SK-N-SH (cell line): Measurements from ENCODE around the gene GSTT2. TPM values are rescaled to one million over a fixed set of nuclear protein-coding genes. Genes with fewer than 3 reads are reported as not detected.
A peak's percentile ranks its signal among the peaks of the same experiment; 100 is the strongest.

Experiments used
- CTCF ChIA-PET: fragments of 300-600, 350-600 bp; formaldehyde crosslinking; extraction: SDS; loops from one replicate; lab custom pipeline; 2021; lab: Yijun Ruan, JAX
- POLR2A ChIA-PET: fragments of 350-600 bp; sonication (Branson Sonifier 250); formaldehyde crosslinking; extraction: SDS; loops from one replicate; lab custom pipeline; 2020; ENCODE audit warnings: antibody characterized with exemption, inconsistent platforms; lab: Yijun Ruan, JAX
- DNase-seq: peaks from one replicate; pipeline ENCODE4 v3.0.0; 2012
- H2AFZ ChIP-seq: fragments of 200-600 bp; sonication (generic); 2 replicates; pipeline ENCODE4 v1.8.1; 2016; ENCODE audit warnings: antibody characterized with exemption, mild to moderate bottlenecking, low read depth
- H3F3A ChIP-seq: fragments of 200-600 bp; sonication (generic); replicated peaks from 2 replicates; pipeline ENCODE3; 2016; ENCODE audit warnings: antibody characterized with exemption, mild to moderate bottlenecking; ENCODE audit not compliant: insufficient read depth
- H3K27ac ChIP-seq, 2 experiments: fragments of 200-500 bp in 1 of 2; fragments of 200-600 bp in 1 of 2; sonication (Bioruptor generic) in 1 of 2; sonication (generic), shearing (Covaris generic) in 1 of 2; 2 replicates each; pipeline versions ENCODE4 v1.5.1 to v1.6.1; 2014 to 2016; ENCODE audit warnings: low read depth in 2 of 2, inconsistent platforms in 1 of 2, low read length in 1 of 2, mild to moderate bottlenecking in 1 of 2, mixed read lengths in 1 of 2
- H3K27me3 ChIP-seq: fragments of 200-600 bp; sonication (generic), shearing (Covaris generic); 2 replicates; pipeline ENCODE4 v1.6.1; 2016; ENCODE audit warnings: mixed run types; ENCODE audit not compliant: insufficient read depth
- H3K36me3 ChIP-seq, 2 experiments: fragments of 200-500 bp in 1 of 2; fragments of 200-600 bp in 1 of 2; sonication (Bioruptor generic) in 1 of 2; sonication (generic) in 1 of 2; replicated peaks in 1 of 2; 2 replicates each; pipeline versions ENCODE3 to v1.5.1; 2014 to 2016; ENCODE audit warnings: low read length in 1 of 2, mild to moderate bottlenecking in 1 of 2; ENCODE audit not compliant: insufficient read depth in 2 of 2, control insufficient read depth in 1 of 2
- H3K4me1 ChIP-seq, 2 experiments: fragments of 200-500 bp in 1 of 2; fragments of 200-600 bp in 1 of 2; sonication (Bioruptor generic) in 1 of 2; sonication (generic), shearing (Covaris generic) in 1 of 2; 2 replicates each; pipeline versions ENCODE4 v1.5.1 to v1.6.1; 2014 to 2016; ENCODE audit warnings: low read depth in 1 of 2, low read length in 1 of 2, mixed run types in 1 of 2; ENCODE audit not compliant: insufficient read depth in 2 of 2, control insufficient read depth in 1 of 2
- H3K4me2 ChIP-seq: fragments of 200-600 bp; sonication (generic), shearing (Covaris generic); 2 replicates; pipeline ENCODE4 v1.6.1; 2017; ENCODE audit warnings: mixed run types
- H3K4me3 ChIP-seq, 2 experiments: fragments of 200-500 bp in 1 of 2; fragments of 200-600 bp in 1 of 2; sonication (Bioruptor generic) in 1 of 2; sonication (generic), shearing (Covaris generic) in 1 of 2; 2 replicates each; pipeline versions ENCODE4 v1.5.1 to v1.8.1; 2014 to 2016; ENCODE audit warnings: low read depth in 2 of 2, inconsistent platforms in 1 of 2, low read length in 1 of 2, mild to moderate bottlenecking in 1 of 2, mixed read lengths in 1 of 2, moderate library complexity in 1 of 2
- H3K79me2 ChIP-seq: fragments of 200-600 bp; sonication (generic); 2 replicates; pipeline ENCODE4 v1.8.1; 2017; ENCODE audit warnings: mild to moderate bottlenecking; ENCODE audit not compliant: insufficient read depth
- H3K9ac ChIP-seq: fragments of 200-600 bp; sonication (generic); 2 replicates; pipeline ENCODE4 v1.6.1; 2017; ENCODE audit warnings: mixed run types
- H3K9me2 ChIP-seq: fragments of 200-600 bp; sonication (generic); 2 replicates; pipeline ENCODE4 v1.6.1; 2017; ENCODE audit warnings: mixed run types
- H3K9me3 ChIP-seq: fragments of 200-600 bp; sonication (generic); 2 replicates; pipeline ENCODE4 v1.6.1; 2017; ENCODE audit warnings: mixed run types, mild to moderate bottlenecking, moderate library complexity
- H4K20me1 ChIP-seq: fragments of 200-600 bp; sonication (generic); 2 replicates; pipeline ENCODE4 v1.6.1; 2017; ENCODE audit warnings: mild to moderate bottlenecking, mixed run types; ENCODE audit not compliant: insufficient read depth
- FOXM1 ChIP-seq: IDR thresholded peaks from 2 replicates; pipeline ENCODE4 v1.4.0; 2012; ENCODE audit warnings: low read depth, mild to moderate bottlenecking
- GATA2 ChIP-seq: sonication (generic); formaldehyde crosslinking; IDR thresholded peaks from 2 replicates; pipeline ENCODE4 v1.5.0; 2020; ENCODE audit warnings: mild to moderate bottlenecking, missing genetic modification reagents
- MXI1 ChIP-seq: IDR thresholded peaks from 2 replicates; pipeline ENCODE4 v1.6.1; 2012; ENCODE audit warnings: mild to moderate bottlenecking, low read depth, low read length, improper control_type of control experiment
- RCOR1 ChIP-seq: fragments of 150-350 bp; IDR thresholded peaks from 2 replicates; pipeline ENCODE4 v1.6.1; 2017; ENCODE audit warnings: antibody characterized with exemption, low read length
- RFX5 ChIP-seq: IDR thresholded peaks from 2 replicates; pipeline ENCODE4 v1.6.1; 2012; ENCODE audit warnings: mild to moderate bottlenecking, improper control_type of control experiment, low read length
- SMC3 ChIP-seq: IDR thresholded peaks from 2 replicates; pipeline ENCODE4 v1.6.1; 2012; ENCODE audit warnings: low read depth, low read length, improper control_type of control experiment
- TCF12 ChIP-seq: IDR thresholded peaks from 2 replicates; pipeline ENCODE4 v1.4.0; 2012
- WGBS: methylation state at CpG from one replicate; pipeline ENCODE4 v1.1.6; 2017; ENCODE audit warnings: low lambda C conversion rate; 5-methylcytosine and 5-hydroxymethylcytosine counted together
- polyA plus RNA-seq, 3 experiments: library from polyadenylated mRNA; depleted of rRNA; stranded (reverse); fragments of >200 nt; gene quantifications; 2 replicates each; pipeline ENCODE4 v1.2.3, GENCODE V29; 2012
- TF ChIP-seq, protein P1 (sequence below): fragments of 150-350 bp; IDR thresholded peaks from 2 replicates; pipeline ENCODE4 v1.6.1; 2017; ENCODE audit warnings: antibody characterized with exemption, low read length, low read depth, borderline replicate concordance
- TF ChIP-seq, protein P2 (sequence below): fragments of 150-350 bp; IDR thresholded peaks from 2 replicates; pipeline ENCODE4 v1.6.1; 2016; ENCODE audit warnings: mild to moderate bottlenecking, low read depth, low read length
- TF ChIP-seq, protein P3 (sequence below): IDR thresholded peaks from 2 replicates; pipeline ENCODE4 v1.4.0; 2012; ENCODE audit warnings: low read depth, borderline replicate concordance
- TF ChIP-seq, protein P4 (sequence below): IDR thresholded peaks from 2 replicates; pipeline ENCODE4 v1.6.1; 2012; ENCODE audit warnings: mild to moderate bottlenecking, low read depth, low read length, moderate library complexity

The GSTT2 gene
- polyA plus RNA-seq, 1 of the 3 experiments (the other 2 are of a cell fraction) = 3.7 TPM

DNA sequence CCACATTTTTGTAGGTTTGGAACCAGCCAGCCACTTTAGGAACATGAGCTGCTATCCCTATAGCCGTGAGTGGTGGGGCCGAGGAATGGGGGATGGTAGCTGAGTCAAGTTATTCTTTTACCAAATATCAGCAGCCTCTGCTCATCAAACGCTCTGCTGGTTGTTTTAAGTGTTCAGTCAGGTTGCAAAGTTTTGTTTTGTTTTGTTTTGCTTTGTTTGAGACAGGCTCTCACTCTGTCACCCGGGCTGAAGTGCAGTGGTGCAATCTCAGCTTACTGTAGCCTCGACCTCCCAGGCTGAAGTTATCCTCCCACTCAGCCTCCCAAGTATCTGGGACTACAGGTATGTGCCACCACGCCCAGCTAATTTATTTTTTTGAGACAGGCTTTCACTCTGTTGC lies 45.5 kb downstream of the GSTT2 start:
- H3K9me3 ChIP-seq = peaks cover 18% of the 10 kb centered on the region; the same call in 1 of the 2 replicates
- ChIA-PET CTCF (interaction anchor here (0.6 kb wide), 1 partner anchor 850 kb away, joined by 3 read pairs; no protein-coding TSS in a partner anchor), POLR2A (no interaction called here)
- DNase-seq = no peak
- peaks cover 0 to 14% of the 10 kb centered on the region in 2 experiments for H3K36me3 ChIP-seq
- no peak overlapping the region for H2AFZ ChIP-seq
- TF ChIP-seq GATA2 (CRISPR knock-in tag) (no peak), MXI1 (no peak), SMC3 (no peak), FOXM1 (no peak), TCF12 (no peak)
- TF ChIP-seq, protein P1, sequence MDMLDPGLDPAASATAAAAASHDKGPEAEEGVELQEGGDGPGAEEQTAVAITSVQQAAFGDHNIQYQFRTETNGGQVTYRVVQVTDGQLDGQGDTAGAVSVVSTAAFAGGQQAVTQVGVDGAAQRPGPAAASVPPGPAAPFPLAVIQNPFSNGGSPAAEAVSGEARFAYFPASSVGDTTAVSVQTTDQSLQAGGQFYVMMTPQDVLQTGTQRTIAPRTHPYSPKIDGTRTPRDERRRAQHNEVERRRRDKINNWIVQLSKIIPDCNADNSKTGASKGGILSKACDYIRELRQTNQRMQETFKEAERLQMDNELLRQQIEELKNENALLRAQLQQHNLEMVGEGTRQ = no peak
- TF ChIP-seq, protein P2, sequence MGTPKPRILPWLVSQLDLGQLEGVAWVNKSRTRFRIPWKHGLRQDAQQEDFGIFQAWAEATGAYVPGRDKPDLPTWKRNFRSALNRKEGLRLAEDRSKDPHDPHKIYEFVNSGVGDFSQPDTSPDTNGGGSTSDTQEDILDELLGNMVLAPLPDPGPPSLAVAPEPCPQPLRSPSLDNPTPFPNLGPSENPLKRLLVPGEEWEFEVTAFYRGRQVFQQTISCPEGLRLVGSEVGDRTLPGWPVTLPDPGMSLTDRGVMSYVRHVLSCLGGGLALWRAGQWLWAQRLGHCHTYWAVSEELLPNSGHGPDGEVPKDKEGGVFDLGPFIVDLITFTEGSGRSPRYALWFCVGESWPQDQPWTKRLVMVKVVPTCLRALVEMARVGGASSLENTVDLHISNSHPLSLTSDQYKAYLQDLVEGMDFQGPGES = no peak
- TF ChIP-seq, protein P3, sequence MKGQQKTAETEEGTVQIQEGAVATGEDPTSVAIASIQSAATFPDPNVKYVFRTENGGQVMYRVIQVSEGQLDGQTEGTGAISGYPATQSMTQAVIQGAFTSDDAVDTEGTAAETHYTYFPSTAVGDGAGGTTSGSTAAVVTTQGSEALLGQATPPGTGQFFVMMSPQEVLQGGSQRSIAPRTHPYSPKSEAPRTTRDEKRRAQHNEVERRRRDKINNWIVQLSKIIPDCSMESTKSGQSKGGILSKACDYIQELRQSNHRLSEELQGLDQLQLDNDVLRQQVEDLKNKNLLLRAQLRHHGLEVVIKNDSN = no peak
- TF ChIP-seq, protein P4, sequence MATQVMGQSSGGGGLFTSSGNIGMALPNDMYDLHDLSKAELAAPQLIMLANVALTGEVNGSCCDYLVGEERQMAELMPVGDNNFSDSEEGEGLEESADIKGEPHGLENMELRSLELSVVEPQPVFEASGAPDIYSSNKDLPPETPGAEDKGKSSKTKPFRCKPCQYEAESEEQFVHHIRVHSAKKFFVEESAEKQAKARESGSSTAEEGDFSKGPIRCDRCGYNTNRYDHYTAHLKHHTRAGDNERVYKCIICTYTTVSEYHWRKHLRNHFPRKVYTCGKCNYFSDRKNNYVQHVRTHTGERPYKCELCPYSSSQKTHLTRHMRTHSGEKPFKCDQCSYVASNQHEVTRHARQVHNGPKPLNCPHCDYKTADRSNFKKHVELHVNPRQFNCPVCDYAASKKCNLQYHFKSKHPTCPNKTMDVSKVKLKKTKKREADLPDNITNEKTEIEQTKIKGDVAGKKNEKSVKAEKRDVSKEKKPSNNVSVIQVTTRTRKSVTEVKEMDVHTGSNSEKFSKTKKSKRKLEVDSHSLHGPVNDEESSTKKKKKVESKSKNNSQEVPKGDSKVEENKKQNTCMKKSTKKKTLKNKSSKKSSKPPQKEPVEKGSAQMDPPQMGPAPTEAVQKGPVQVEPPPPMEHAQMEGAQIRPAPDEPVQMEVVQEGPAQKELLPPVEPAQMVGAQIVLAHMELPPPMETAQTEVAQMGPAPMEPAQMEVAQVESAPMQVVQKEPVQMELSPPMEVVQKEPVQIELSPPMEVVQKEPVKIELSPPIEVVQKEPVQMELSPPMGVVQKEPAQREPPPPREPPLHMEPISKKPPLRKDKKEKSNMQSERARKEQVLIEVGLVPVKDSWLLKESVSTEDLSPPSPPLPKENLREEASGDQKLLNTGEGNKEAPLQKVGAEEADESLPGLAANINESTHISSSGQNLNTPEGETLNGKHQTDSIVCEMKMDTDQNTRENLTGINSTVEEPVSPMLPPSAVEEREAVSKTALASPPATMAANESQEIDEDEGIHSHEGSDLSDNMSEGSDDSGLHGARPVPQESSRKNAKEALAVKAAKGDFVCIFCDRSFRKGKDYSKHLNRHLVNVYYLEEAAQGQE = no peak
- no peak overlapping the region for H3K9ac ChIP-seq
- H3K9me2 ChIP-seq = no peaks in the 10 kb centered on the region
- no peaks in the 10 kb centered on the region; the same call in 1 of the 2 replicates for H4K20me1 ChIP-seq
- H3K27me3 ChIP-seq = no peaks in the 10 kb centered on the region
- 93% methylated on average over 6 of the region's 6 CpGs for WGBS
- peaks cover 10% of the 10 kb centered on the region for H3F3A ChIP-seq
- peaks cover 0 to 22% of the 10 kb centered on the region in 2 experiments; a peak in 2 of 4 replicates for H3K4me1 ChIP-seq
- H3K4me3 ChIP-seq = no peak overlapping the region
- H3K27ac ChIP-seq = no peak overlapping the region
- peaks cover 83% of the 10 kb centered on the region for H3K79me2 ChIP-seq
- no peak overlapping the region for H3K4me2 ChIP-seq

DNA sequence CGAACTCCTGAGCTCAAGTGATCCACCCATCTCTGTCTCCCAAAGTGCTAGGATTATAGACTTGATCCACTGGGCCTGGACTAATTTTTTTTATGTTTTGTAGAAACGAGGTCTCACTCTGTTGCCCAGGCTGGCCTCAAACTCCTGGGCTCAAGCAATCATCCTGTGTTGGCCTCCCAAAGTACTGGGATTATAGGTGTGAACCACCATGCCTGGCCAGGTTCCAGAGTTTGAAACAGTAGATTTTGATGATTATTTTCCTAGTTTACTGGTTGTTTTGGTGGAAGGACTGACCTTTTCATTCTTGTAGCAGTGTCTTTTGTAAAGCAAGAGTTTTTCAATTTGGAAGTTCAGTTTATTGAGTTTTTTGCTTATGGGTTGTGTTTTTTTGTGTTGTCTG lies 46.1 kb downstream of the GSTT2 start:
- H3K9me2 ChIP-seq = no peaks in the 10 kb centered on the region
- TF ChIP-seq MXI1 (no peak), RFX5 (no peak), RCOR1 (no peak)
- peaks cover 18% of the 10 kb centered on the region; the same call in 1 of the 2 replicates for H3K9me3 ChIP-seq
- no peak for DNase-seq
- H3K4me2 ChIP-seq = no peak overlapping the region
- no peaks in the 10 kb centered on the region for H3K27me3 ChIP-seq
- peaks cover 5% of the 10 kb centered on the region; the same call in 1 of the 2 replicates for H4K20me1 ChIP-seq
- peak overlapping the region in 1 of 2 experiments; percentile 74; a peak in 1 of 4 replicates for H3K27ac ChIP-seq
- H3K4me3 ChIP-seq = no peak overlapping the region
- no peak overlapping the region for H2AFZ ChIP-seq
- peaks cover 0 to 28% of the 10 kb centered on the region in 2 experiments; a peak in 2 of 4 replicates for H3K4me1 ChIP-seq
- H3K9ac ChIP-seq = no peak overlapping the region
- peaks cover under 1 to 14% of the 10 kb centered on the region in 2 experiments for H3K36me3 ChIP-seq
- CTCF ChIA-PET = interaction anchor here (0.6 kb wide), 1 partner anchor 850 kb away, joined by 3 read pairs; no protein-coding TSS in a partner anchor
- POLR2A ChIA-PET = no interaction called here
- 83% methylated on average over 2 of the region's 2 CpGs for WGBS
- peaks cover 10% of the 10 kb centered on the region for H3F3A ChIP-seq
- peaks cover 84% of the 10 kb centered on the region for H3K79me2 ChIP-seq
